BJ (cell line): ENCODE results near the gene NCOA7. TPM values are rescaled to one million over a fixed set of nuclear protein-coding genes. Genes with fewer than 3 reads are reported as not detected.

Experiments
- CTCF ChIA-PET: fragments of 350-600 bp; formaldehyde crosslinking; extraction: SDS; loops from one replicate; lab custom pipeline; 2021; ENCODE audit warnings: antibody characterized with exemption, inconsistent platforms; lab: Yijun Ruan, JAX
- POLR2A ChIA-PET: fragments of 300-600 bp; sonication (Branson Sonifier 250); formaldehyde crosslinking; extraction: SDS; loops from one replicate; lab custom pipeline; 2021; ENCODE audit warnings: antibody characterized with exemption; lab: Charles Lee
- DNase-seq: peaks from one replicate; pipeline ENCODE4 v3.0.0-alpha.2; 2011; ENCODE audit warnings: low read depth
- H3K27me3 ChIP-seq: 2 replicates; pipeline ENCODE4 v1.6.0; 2011; ENCODE audit warnings: low read length; ENCODE audit not compliant: control insufficient read depth, insufficient read depth
- H3K36me3 ChIP-seq: 2 replicates; pipeline ENCODE4 v1.5.1; 2011; ENCODE audit warnings: low read length; ENCODE audit not compliant: control insufficient read depth, insufficient read depth
- H3K4me3 ChIP-seq: 2 replicates; pipeline ENCODE4 v1.5.1; 2011; ENCODE audit warnings: low read depth, mild to moderate bottlenecking, control low read depth, low read length
- CTCF ChIP-seq: IDR thresholded peaks from 2 replicates; pipeline ENCODE4 v1.5.1; 2011; ENCODE audit warnings: low read depth, mild to moderate bottlenecking, control low read depth, inconsistent platforms, low read length, moderate library complexity; ENCODE audit not compliant: insufficient read depth
- polyA plus RNA-seq: library from polyadenylated mRNA; depleted of rRNA; stranded (reverse); fragments of >200 nt; gene quantifications from 2 replicates; pipeline ENCODE4 v1.2.3, GENCODE V29; 2011

NCOA7 gene
- polyA plus RNA-seq, 1 experiment: 27.2 TPM

GRCh38 chr6:125787791-125788190 lies 3.0 kb upstream of the NCOA7 start:
- H3K27me3 ChIP-seq: no peaks in the 10 kb centered on the region
- ChIA-PET POLR2A (no interaction called here), CTCF (interaction anchor here (1.4 to 5.0 kb wide), 5 partner anchors 63 to 187 kb away, joined by 4 to 49 read pairs (median 12); partner anchors contain the start of gene HINT3)
- DNase-seq: no peak
- H3K36me3 ChIP-seq: peaks cover 2% of the 10 kb centered on the region; the same call in 1 of the 2 replicates
- peak; percentile 20; the same call in 1 of the 2 replicates for TF ChIP-seq CTCF
- no peak overlapping the region for H3K4me3 ChIP-seq

- no peaks in the 10 kb centered on the region for H3K27me3 ChIP-seq
- ChIA-PET CTCF (interaction anchor here (0.5 to 5.0 kb wide), 8 partner anchors 21 to 167 kb away, joined by 3 to 49 read pairs (median 4); partner anchors contain the start of gene HINT3), POLR2A (no interaction called here)
- no peak for DNase-seq
- no peak for TF ChIP-seq CTCF
- peaks cover 2% of the 10 kb centered on the region; the same call in 1 of the 2 replicates for H3K36me3 ChIP-seq
- H3K4me3 ChIP-seq: no peak overlapping the region
Measured at GRCh38 chr6:125789167-125789566, 1.6 kb upstream of the NCOA7 start.

GRCh38 chr6:125789576-125790357 lies 993 bp upstream of the NCOA7 start:
- CTCF ChIA-PET: interaction anchor here (0.5 to 5.0 kb wide), 16 partner anchors 9 to 910 kb away, joined by 3 to 49 read pairs (median 4); partner anchors contain the start of gene HINT3
- H3K4me3 ChIP-seq: peak overlapping the region; percentile 79
- peaks cover 2% of the 10 kb centered on the region; the same call in 1 of the 2 replicates for H3K36me3 ChIP-seq
- no peaks in the 10 kb centered on the region for H3K27me3 ChIP-seq
- no peak for TF ChIP-seq CTCF
- POLR2A ChIA-PET: interaction anchor here (0.6 to 1.6 kb wide), 2 partner anchors 8 to 819 kb away, joined by 4 to 6 read pairs; no protein-coding TSS in a partner anchor
- no peak for DNase-seq

- peak; percentile 72 for TF ChIP-seq CTCF
- POLR2A ChIA-PET: interaction anchor here (0.7 to 1.6 kb wide), 3 partner anchors 10 to 167 kb away, joined by 4 to 6 read pairs (median 4); no protein-coding TSS in a partner anchor
- peaks cover 2% of the 10 kb centered on the region; the same call in 1 of the 2 replicates for H3K36me3 ChIP-seq
- CTCF ChIA-PET: interaction anchor here (0.6 to 5.0 kb wide), 28 partner anchors 10 to 534 kb away, joined by 3 to 49 read pairs (median 4); partner anchors contain the start of gene HINT3
- peak overlapping the region; percentile 79 for H3K4me3 ChIP-seq
- H3K27me3 ChIP-seq: no peaks in the 10 kb centered on the region
- DNase-seq: no peak
Measured at GRCh38 chr6:125791151-125791819, 525 bp downstream of the NCOA7 start.
